GM19395 (cell line): ENCODE data around the gene SEPTIN7.
A peak's percentile ranks its signal among the peaks of the same experiment; 100 is the strongest.

Source experiments
- ATAC-seq: cut with Tn5 transposase; IDR thresholded peaks from one replicate; pipeline ENCODE4 v1.9.1; 2021; ENCODE audit warnings: mild to moderate bottlenecking, moderate library complexity; ENCODE audit not compliant: unreplicated experiment

The SEPTIN7 gene

GRCh38 chr7:35785250-35785649 lies 15.6 kb upstream of the SEPTIN7 start:
- ATAC-seq: no peak

GRCh38 chr7:35787925-35788324 lies 12.9 kb upstream of the SEPTIN7 start:
- no peak for ATAC-seq

GRCh38 chr7:35792472-35792871 lies 8.4 kb upstream of the SEPTIN7 start:
- ATAC-seq: no peak

GRCh38 chr7:35792873-35793489 lies 7.9 kb upstream of the SEPTIN7 start:
- no peak for ATAC-seq

- ATAC-seq: no peak
Observed at GRCh38 chr7:35797311-35797710, 3.5 kb upstream of the SEPTIN7 start.

GRCh38 chr7:35799846-35800717 lies 775 bp upstream of the SEPTIN7 start:
- ATAC-seq: peak; percentile 63

- ATAC-seq: peak; percentile 37
Observed at GRCh38 chr7:35801392-35802101, 690 bp downstream of the SEPTIN7 start.

GRCh38 chr7:35802102-35802466 lies 1.2 kb downstream of the SEPTIN7 start:
- no peak for ATAC-seq

GRCh38 chr7:35802649-35803048 lies 1.8 kb downstream of the SEPTIN7 start:
- no peak for ATAC-seq

GRCh38 chr7:35804231-35804970 lies 3.5 kb downstream of the SEPTIN7 start:
- no peak for ATAC-seq

GRCh38 chr7:35805876-35806275 lies 5.0 kb downstream of the SEPTIN7 start:
- no peak for ATAC-seq

GRCh38 chr7:35816514-35816913 lies 15.7 kb downstream of the SEPTIN7 start:
- ATAC-seq: no peak

- ATAC-seq: no peak
Observed at GRCh38 chr7:35817181-35817580, 16.3 kb downstream of the SEPTIN7 start.

- no peak for ATAC-seq
Observed at GRCh38 chr7:35817930-35818329, 17.1 kb downstream of the SEPTIN7 start.

- ATAC-seq: no peak
Observed at GRCh38 chr7:35818513-35818912, 17.7 kb downstream of the SEPTIN7 start.

GRCh38 chr7:35819310-35819709 lies 18.5 kb downstream of the SEPTIN7 start:
- ATAC-seq: no peak

- no peak for ATAC-seq
Observed at GRCh38 chr7:35819954-35820703, 19.3 kb downstream of the SEPTIN7 start.

GRCh38 chr7:35820858-35821257 lies 20.0 kb downstream of the SEPTIN7 start:
- ATAC-seq: no peak

GRCh38 chr7:35823440-35823839 lies 22.6 kb downstream of the SEPTIN7 start:
- ATAC-seq: no peak

- no peak for ATAC-seq
Observed at GRCh38 chr7:35825974-35826373, 25.1 kb downstream of the SEPTIN7 start.
